H9 (cell line): ENCODE measurements around the gene CLEC11A. TPM values are rescaled to one million over a fixed set of nuclear protein-coding genes. Genes with fewer than 3 reads are reported as not detected.

Source experiments
- DNase-seq: peaks from one replicate; pipeline ENCODE4 v3.0.0-alpha.2; 2017
- H2AFZ ChIP-seq: one replicate; pipeline ENCODE4 v1.6.1; 2013; ENCODE audit warnings: mild to moderate bottlenecking, low read length, control low read depth, moderate library complexity
- H2AK5ac ChIP-seq: 2 replicates; pipeline ENCODE4 v1.6.1; 2013; ENCODE audit warnings: low read length, control low read depth, mixed read lengths; ENCODE audit not compliant: insufficient read length
- H2BK120ac ChIP-seq: one replicate; pipeline ENCODE4 v1.6.1; 2013; ENCODE audit warnings: low read depth, mild to moderate bottlenecking, low read length, control low read depth, inconsistent platforms; ENCODE audit not compliant: poor library complexity, severe bottlenecking
- H2BK12ac ChIP-seq: 2 replicates; pipeline ENCODE4 v1.6.1; 2013; ENCODE audit warnings: low read length, control low read depth, mixed read lengths, low read depth; ENCODE audit not compliant: insufficient read length
- H2BK15ac ChIP-seq: 2 replicates; pipeline ENCODE4 v1.6.1; 2013; ENCODE audit warnings: low read depth, low read length, control low read depth
- H2BK20ac ChIP-seq: one replicate; pipeline ENCODE4 v1.6.1; 2013; ENCODE audit warnings: low read depth, mild to moderate bottlenecking, low read length, control low read depth, inconsistent platforms; ENCODE audit not compliant: poor library complexity, severe bottlenecking
- H2BK5ac ChIP-seq: 2 replicates; pipeline ENCODE4 v1.6.1; 2013; ENCODE audit warnings: low read length, control low read depth, mixed read lengths; ENCODE audit not compliant: insufficient read length
- H3K14ac ChIP-seq: 2 replicates; pipeline ENCODE4 v1.6.1; 2013; ENCODE audit warnings: low read length, control low read depth; ENCODE audit not compliant: insufficient read depth
- H3K18ac ChIP-seq: 2 replicates; pipeline ENCODE4 v1.6.1; 2013; ENCODE audit warnings: low read depth, mild to moderate bottlenecking, mixed read lengths, low read length, control low read depth; ENCODE audit not compliant: insufficient read length
- H3K23ac ChIP-seq: 2 replicates; pipeline ENCODE4 v1.6.1; 2013; ENCODE audit warnings: low read length, control low read depth, mixed read lengths, low read depth; ENCODE audit not compliant: insufficient read length
- H3K23me2 ChIP-seq: 2 replicates; pipeline ENCODE4 v1.6.1; 2013; ENCODE audit warnings: low read depth, mild to moderate bottlenecking, mixed read lengths, low read length, control low read depth; ENCODE audit not compliant: insufficient read length, poor library complexity, severe bottlenecking
- H3K27ac ChIP-seq: 2 replicates; pipeline ENCODE4 v1.5.1; 2013; ENCODE audit warnings: low read length, control low read depth, mixed read lengths, low read depth; ENCODE audit not compliant: insufficient read length
- H3K27me3 ChIP-seq: 2 replicates; pipeline ENCODE4 v1.6.1; 2013; ENCODE audit warnings: low read length, control low read depth, inconsistent platforms; ENCODE audit not compliant: insufficient read depth
- H3K4ac ChIP-seq: 2 replicates; pipeline ENCODE4 v1.6.1; 2013; ENCODE audit warnings: low read depth, mild to moderate bottlenecking, control low read depth, inconsistent platforms, low read length, moderate library complexity
- H3K4me1 ChIP-seq: 2 replicates; pipeline ENCODE4 v1.6.1; 2013; ENCODE audit warnings: low read length, control low read depth, inconsistent platforms; ENCODE audit not compliant: insufficient read depth
- H3K4me2 ChIP-seq: 2 replicates; pipeline ENCODE4 v1.6.1; 2013; ENCODE audit warnings: low read length, control low read depth, mixed read lengths; ENCODE audit not compliant: insufficient read length, insufficient read depth
- H3K56ac ChIP-seq: 2 replicates; pipeline ENCODE4 v1.6.1; 2013; ENCODE audit warnings: low read depth, mild to moderate bottlenecking, mixed read lengths, low read length, control low read depth; ENCODE audit not compliant: insufficient read length
- H3K79me1 ChIP-seq: 2 replicates; pipeline ENCODE4 v1.6.1; 2013; ENCODE audit warnings: low read depth, mild to moderate bottlenecking, moderate library complexity, low read length, control low read depth, inconsistent platforms; ENCODE audit not compliant: insufficient read depth, poor library complexity, severe bottlenecking
- H3K79me2 ChIP-seq: 2 replicates; pipeline ENCODE4 v1.6.1; 2013; ENCODE audit warnings: low read length, control low read depth, inconsistent platforms; ENCODE audit not compliant: insufficient read depth
- H3K9ac ChIP-seq: 2 replicates; pipeline ENCODE4 v1.6.1; 2013; ENCODE audit warnings: low read length, control low read depth, mixed read lengths; ENCODE audit not compliant: insufficient read length; ENCODE audit errors: extremely low read depth
- H3K9me3 ChIP-seq: one replicate; pipeline ENCODE4 v1.6.1; 2013; ENCODE audit warnings: low read depth, low read length, inconsistent platforms; ENCODE audit not compliant: control insufficient read depth
- H3T11ph ChIP-seq: one replicate; pipeline ENCODE4 v1.6.1; 2013; ENCODE audit warnings: mild to moderate bottlenecking, low read length, control low read depth, inconsistent platforms
- H4K20me1 ChIP-seq: one replicate; pipeline ENCODE4 v1.6.1; 2013; ENCODE audit not compliant: control insufficient read depth, insufficient read length, insufficient read depth
- H4K5ac ChIP-seq: 2 replicates; pipeline ENCODE4 v1.6.1; 2013; ENCODE audit warnings: low read depth, mild to moderate bottlenecking, mixed read lengths, low read length, control low read depth; ENCODE audit not compliant: insufficient read length
- H4K8ac ChIP-seq: replicated peaks from 2 replicates; pipeline ENCODE4 v1.6.1; 2013; ENCODE audit warnings: low read length, control low read depth, mixed read lengths, low read depth; ENCODE audit not compliant: insufficient read length
- H4K91ac ChIP-seq: 2 replicates; pipeline ENCODE4 v1.6.1; 2013; ENCODE audit warnings: low read depth, mild to moderate bottlenecking, moderate library complexity, mixed read lengths, low read length, control low read depth; ENCODE audit not compliant: insufficient read length
- H3K27ac Mint-ChIP-seq, 3 experiments: 2 replicates in 2 of 3; 3 replicates in 1 of 3; pipeline ENCODE4 v1.8.0; 2020 to 2021; ENCODE audit warnings: mixed read lengths in 3 of 3, mild to moderate bottlenecking in 1 of 3, moderate library complexity in 1 of 3
- H3K27me3 Mint-ChIP-seq: 2 replicates; pipeline ENCODE4 v1.8.0; 2021; ENCODE audit warnings: low read depth, mild to moderate bottlenecking, moderate library complexity, mixed read lengths
- H3K36me3 Mint-ChIP-seq, 3 experiments: 2 replicates in 2 of 3; 3 replicates in 1 of 3; pipeline ENCODE4 v1.8.0; 2020 to 2021; ENCODE audit warnings: low read depth in 3 of 3, mixed read lengths in 3 of 3; ENCODE audit not compliant: insufficient read depth in 1 of 3
- H3K4me1 Mint-ChIP-seq, 2 experiments: 2 replicates each; pipeline ENCODE4 v1.8.0; 2020; ENCODE audit warnings: mixed read lengths in 2 of 2
- H3K4me3 Mint-ChIP-seq, 2 experiments: 2 replicates in 1 of 2; 3 replicates in 1 of 2; pipeline ENCODE4 v1.8.0; 2020 to 2021; ENCODE audit warnings: mild to moderate bottlenecking in 2 of 2, mixed read lengths in 2 of 2, moderate library complexity in 1 of 2
- H3K9me3 Mint-ChIP-seq, 2 experiments: 2 replicates in 1 of 2; 3 replicates in 1 of 2; pipeline ENCODE4 v1.8.0; 2020; ENCODE audit warnings: mild to moderate bottlenecking in 2 of 2, mixed read lengths in 2 of 2, moderate library complexity in 1 of 2
- CTCF ChIP-seq: fragments of 200-600 bp; sonication (generic); conservative IDR thresholded peaks from 3 replicates; pipeline ENCODE4 v1.8.0; 2021; ENCODE audit warnings: antibody characterized with exemption, mild to moderate bottlenecking
- WGBS: extraction: QIAGEN DNeasy Blood & Tissue Kit; methylation state at CpG from one replicate; pipeline ENCODE4 v1.1.7; 2013; ENCODE audit warnings: missing lambda C conversion rate, low lambda C conversion rate, mixed read lengths; ENCODE audit not compliant: insufficient read length; ENCODE audit errors: extremely low coverage; 5-methylcytosine and 5-hydroxymethylcytosine counted together
- total RNA-seq: library from RNA; stranded (reverse); gene quantifications from 2 replicates; pipeline ENCODE4 v1.2.1, GENCODE V29; 2021

The CLEC11A gene
- total RNA-seq, 1 experiment from 2014 or later, result 3.9 TPM

GRCh38 chr19:50719119-50719435, 4.1 kb upstream of the CLEC11A start:
- Mint-ChIP-seq H3K4me3 (peak overlapping the region; percentile 20 to 60; a peak in 2 of 5 replicates), H3K9me3 (no peaks in the 10 kb centered on the region; a peak in 1 of 5 replicates), H3K27ac (no peak overlapping the region), H3K36me3 (no peaks in the 10 kb centered on the region), H3K27me3 (peaks cover 86% of the 10 kb centered on the region), H3K4me1 (peaks cover 30 to 44% of the 10 kb centered on the region in 2 experiments)
- Histone ChIP-seq H3K18ac (no peak overlapping the region), H3K9ac (no peak overlapping the region), H3K56ac (no peak overlapping the region), H2BK15ac (no peak overlapping the region), H4K5ac (no peak overlapping the region), H3K79me1 (no peaks in the 10 kb centered on the region), H3K14ac (no peak overlapping the region), H3K79me2 (no peaks in the 10 kb centered on the region), H3K27me3 (no peaks in the 10 kb centered on the region; the same call in 1 of the 2 replicates), H2AK5ac (no peak overlapping the region), H2BK5ac (no peak overlapping the region), H4K8ac (no peak overlapping the region), H3T11ph (no peak overlapping the region), H2BK120ac (no peak overlapping the region), H2BK20ac (no peak overlapping the region), H3K23me2 (no peaks in the 10 kb centered on the region), H3K4ac (no peak overlapping the region), H4K91ac (no peak overlapping the region), H4K20me1 (no peaks in the 10 kb centered on the region), H3K27ac (no peak overlapping the region), H3K4me1 (peaks cover 9% of the 10 kb centered on the region; the same call in 1 of the 2 replicates), H3K4me2 (peak overlapping the region; percentile 24), H3K9me3 (no peaks in the 10 kb centered on the region), H3K23ac (no peak overlapping the region), H2BK12ac (no peak overlapping the region), H2AFZ (no peak overlapping the region)
- no CpG with 5 or more reads among the region's 30 CpGs for WGBS
- TF ChIP-seq CTCF, result no peak
- DNase-seq, result no peak
